ENCODE data around the gene RASAL2.
"Not testable (repeated sequence)": the region's sequence is repeated elsewhere in the genome, so short reads cannot be mapped to it uniquely, and the experiment has no call there.

The RASAL2 gene

DNA sequence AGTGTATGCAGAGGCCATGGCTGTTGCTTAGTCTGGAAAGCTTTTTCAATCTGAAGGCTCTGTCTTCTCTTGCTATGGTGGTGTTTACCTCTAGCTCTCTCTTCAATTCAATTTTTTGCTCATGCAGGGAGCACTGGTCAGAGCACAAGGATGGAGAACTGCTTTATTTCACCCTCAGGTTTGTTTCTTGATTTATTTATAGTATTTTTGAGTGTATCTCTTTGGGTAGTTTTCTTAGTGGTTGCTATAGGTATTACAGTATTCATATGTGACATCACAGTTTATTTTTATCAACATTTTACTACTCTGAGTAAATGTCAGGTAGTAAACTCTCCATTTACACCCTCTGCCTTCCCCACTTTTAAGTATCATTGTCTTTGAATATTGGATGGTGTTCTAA lies 147.9 kb downstream of the RASAL2 start:
- no peak for DNase-seq

DNA sequence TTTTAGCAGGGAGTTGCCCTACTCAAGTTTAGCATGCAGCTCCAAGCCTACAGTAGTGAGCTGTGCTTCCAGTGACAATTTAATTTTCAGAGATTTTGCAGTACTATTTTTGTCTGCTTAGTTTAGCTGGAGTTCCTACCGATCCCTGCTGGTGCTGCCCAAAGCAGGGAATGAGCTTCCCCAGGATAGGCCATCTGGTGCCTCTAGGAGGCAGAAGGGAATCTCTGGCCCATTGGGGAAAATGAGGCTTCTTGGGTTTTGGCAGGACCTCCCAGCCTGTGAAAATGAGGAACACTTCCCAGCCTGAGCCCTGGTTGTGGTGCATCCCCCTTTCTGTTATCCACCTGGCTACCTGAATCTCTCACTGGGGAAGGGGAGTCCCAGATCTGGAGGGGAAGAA lies 149.2 kb downstream of the RASAL2 start:
- no peak for DNase-seq

DNA sequence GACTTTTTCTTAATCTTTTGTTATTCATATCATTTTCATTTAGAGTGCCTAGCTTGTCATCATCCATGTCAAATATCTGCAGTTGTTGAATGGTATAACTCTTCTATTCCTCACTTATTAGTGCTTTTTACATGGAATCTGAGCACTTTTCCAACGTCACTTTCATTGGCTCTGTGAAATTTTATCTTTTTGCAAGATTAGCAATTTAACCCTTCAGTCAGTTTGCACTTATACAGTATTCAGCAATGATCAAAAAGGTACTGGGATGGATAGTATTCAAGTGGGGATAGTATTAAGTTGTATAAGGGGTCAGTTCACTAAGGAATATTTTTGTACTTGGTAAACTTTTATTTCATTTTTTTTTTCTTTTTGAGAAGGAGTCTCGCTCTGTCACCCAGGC lies 150.0 kb downstream of the RASAL2 start:
- no peak for DNase-seq

DNA sequence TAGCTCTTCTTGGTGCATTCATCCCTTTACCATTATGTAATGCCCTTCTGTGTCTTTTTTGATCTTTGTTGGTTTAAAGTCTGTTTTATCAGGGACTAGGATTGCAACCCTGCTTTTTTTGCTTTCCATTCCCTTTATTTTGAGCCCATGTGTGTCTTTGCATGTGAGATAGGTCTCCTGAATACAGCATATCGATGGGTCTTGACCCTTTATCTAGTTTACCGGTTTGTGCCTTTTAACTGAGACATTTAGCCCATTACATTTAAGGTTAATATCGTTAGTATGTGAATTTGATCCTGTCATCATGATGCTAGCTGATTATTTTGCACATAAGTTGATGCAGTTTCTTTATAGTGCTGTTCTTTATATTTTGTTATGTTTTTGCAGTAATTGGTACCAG lies 154.4 kb downstream of the RASAL2 start:
- DNase-seq, result not testable (repeated sequence)

DNA sequence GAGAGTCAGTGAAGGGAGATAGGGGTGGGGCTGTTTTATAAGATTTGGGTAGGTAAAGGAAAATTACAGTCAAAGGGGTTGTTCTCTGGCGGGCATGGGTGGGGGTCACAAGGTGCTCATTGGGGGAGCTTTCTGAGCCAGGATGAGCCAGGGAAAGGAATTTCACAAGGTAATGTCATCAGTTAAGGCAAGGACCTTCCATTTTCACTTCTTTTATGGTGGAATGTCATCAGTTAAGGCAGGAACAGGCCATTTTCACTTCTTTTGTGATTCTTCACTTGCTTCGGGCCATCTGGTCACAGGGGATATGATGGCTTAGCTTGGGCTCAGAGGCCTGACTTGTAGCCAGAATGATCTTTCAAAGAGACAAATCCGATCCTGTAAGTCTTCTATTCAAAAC lies 159.7 kb downstream of the RASAL2 start:
- not testable (repeated sequence) for DNase-seq

DNA sequence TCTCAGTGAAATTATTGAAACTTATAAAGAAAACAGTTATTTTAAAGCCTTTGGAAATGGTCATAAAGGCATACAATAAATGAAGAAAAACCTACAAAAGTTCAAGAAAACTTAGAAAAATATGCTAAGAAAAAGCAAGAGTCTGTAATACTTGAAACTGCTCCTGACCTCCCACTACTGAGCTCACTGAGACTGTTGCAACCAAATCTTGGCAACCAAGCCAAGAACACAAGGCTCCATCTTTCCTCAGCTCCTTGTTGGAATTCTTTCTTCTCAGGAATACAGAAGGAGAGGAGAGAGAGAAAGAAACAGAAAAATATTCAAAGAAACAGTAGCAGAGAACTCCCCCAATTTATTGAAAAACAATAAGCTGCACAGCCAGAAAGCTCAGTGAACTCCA lies 160.5 kb downstream of the RASAL2 start:
- no peak for DNase-seq

DNA sequence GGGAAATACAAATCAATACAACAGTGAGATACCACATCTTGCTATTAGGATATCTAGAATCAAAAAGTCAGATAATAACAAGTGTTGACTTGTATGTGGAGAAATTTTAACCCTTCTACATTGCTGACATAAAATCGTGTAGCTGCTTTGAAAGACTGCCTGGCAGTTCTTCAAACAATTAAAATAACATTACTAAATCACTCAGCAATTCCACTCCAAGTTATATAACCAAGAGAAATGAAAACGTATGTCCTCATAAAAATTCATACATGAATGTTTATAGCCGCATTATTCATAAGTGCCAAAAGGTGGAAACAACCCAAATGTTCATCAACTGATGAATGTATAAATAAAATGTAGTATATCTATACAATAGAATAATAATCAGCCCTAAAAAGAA lies 164.6 kb downstream of the RASAL2 start:
- no peak for DNase-seq

DNA sequence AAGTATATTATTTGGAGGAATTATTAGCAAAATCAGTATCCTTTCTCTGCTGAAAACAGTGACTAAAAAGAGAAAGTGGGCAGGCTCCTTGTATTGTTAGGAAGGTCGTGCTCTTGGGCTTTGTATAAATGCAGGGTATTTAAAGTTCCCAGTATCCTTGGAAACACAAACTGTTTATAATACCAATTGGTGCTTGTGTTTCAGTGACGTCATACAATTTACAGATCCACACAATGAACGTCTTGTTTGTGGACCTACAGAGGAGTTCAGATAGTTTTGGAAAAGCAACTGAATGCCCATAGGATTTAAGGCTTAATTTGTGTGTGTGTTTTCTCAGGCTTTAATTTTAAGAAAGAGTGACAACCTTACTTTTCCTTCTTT lies 168.2 kb downstream of the RASAL2 start:
- no peak for DNase-seq

DNA sequence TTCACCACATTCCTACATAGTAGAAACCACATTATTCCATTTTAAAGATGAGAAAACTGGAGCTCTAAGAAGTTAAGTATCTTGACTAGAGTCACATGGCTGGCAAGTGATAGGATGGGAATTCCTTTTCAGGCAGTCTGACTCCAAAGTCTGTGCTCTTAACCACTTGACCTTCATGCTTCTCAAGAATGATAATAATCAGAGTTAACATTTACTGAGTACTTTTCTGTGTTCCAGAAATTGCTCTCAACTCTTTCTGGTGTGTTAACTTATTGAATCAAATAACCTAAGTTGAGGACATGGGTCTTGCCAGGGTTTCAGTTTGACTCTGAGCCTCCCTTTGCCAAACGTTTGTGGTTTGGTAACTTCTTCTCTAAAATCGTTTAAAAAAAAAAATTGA lies 169.4 kb downstream of the RASAL2 start:
- no peak for DNase-seq

DNA sequence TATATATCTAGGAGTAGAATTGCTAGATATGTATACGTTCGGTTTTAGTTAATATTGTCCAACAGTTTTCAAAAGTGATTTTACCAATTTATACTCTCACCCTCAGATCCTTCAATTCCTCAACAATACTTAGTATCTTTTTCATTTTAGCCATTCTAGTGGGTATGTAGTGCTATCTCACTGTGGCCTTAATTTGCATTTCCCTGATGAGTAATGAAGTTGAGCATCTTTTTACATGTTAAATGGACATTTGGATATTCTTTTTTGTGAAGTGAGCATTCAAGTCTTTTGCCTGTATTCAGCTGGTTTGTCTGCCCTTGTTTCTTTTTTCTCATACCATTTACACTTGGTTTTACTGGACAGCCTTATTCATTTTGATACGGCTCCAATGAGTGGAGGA lies 172.2 kb downstream of the RASAL2 start:
- DNase-seq, result no peak

DNA sequence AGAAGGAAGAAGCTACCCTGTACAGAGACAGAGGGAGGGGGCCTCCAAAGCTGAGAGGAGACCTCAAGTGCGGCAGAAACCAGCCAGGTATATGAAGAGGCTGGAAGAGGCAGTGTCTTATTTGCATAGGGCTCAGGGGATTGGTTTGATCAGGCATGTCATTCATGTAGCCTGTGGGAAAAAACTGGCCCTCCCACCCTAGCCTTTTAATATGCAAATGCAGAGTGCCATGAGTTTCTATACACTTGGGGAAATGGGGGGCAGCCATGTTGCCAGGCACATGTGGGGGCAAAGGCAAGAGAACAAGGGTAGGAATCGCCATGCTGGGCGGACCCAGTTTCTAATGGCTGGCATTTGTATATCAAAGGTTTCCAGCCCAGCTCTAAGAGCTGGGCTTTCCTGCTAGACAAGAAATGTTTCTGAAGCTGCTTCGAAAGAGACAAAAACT lies 172.7 kb downstream of the RASAL2 start:
- DNase-seq, result no peak

DNA sequence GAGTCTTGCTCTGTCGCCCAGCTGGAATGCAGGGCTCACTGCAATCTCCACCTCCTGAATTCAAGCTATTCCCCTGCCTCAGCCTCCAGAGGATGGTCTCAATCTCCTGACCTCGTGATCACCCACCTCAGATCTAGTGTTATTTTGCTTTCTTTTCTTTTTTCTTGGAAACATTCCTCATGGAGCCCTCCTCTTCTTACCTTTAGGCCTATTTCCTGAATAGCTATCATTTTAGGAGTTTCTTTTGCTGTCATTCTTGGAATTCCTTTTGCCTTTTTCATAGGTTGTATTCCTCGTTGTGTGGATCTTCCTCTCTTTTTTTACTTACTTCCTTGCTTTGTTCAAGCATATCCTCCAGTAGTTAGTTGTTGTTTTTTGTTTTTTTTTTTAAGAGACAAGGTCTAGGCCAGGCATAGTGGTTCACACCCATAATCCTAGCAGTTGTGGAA lies 173.8 kb downstream of the RASAL2 start:
- no peak for DNase-seq

DNA sequence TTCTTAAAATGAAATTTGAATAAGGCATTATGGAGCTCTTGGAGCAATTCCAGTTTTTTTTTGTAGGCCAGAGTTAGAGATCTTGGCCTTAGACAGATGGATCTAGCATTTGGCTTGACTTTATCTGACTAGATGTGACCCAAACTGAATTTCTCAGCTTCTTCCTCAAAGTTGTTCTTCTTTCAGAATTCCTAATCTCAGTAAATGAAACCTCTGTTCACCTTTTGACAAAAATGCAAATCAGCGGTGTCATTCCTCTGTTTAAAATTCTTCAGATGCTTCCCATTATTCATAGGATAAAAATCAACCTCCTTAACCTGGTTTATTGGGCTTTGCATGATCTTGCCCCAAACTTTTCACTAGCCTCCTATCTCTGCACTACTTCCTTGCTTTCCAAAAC lies 177.6 kb downstream of the RASAL2 start:
- no peak for DNase-seq

DNA sequence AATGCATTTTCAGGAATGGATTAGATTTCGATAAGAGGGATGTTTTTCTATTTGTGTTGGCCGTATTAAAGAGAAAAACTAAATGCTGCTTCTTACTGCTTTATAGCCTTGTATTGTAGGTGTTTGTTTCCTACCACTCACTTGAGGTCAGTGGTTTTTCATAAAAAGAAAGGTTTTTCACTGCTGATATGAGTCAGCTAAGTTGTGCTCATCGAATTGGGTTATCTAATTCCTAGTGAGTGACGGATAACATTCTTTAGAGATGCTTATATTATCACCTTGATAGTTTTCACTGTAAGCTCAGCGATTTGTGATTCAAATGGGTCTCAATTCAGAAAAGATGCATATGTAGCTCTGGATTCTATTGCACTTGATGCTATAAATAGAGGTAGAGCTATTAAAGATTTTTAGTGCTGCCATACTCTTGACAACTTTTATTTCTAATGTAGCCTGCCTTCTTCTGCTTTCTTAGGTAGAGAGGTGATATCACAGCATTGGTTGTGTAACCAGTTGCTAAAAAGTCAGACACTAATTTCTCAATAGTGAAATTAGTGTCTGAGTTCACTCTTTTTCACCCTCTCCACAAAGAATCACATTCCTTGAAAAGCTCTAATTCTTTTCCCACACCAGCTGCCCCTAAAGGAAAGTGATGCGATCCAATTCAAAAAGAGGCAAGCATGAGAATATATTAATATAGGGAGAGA lies 180.0 kb downstream of the RASAL2 start:
- DNase-seq, result no peak

DNA sequence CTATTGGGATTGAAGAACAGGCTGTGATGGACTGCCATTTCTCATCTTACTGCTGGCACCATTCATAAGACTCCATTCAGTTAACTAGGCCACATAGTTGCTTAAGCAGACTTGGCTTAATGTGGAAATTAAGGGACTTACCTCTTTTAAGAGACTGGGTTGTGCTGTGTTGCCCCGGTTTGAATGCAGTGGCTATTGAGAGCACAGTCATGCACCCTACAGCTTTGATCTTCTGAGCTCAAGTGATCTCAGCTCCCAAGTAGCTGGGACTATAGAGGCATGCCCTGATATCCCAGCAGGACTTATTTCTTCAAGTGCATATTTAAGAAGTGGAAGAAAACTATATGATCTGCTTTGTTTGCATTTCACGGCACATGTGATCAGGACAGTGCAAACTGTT lies 181.1 kb downstream of the RASAL2 start:
- DNase-seq, result no peak

DNA sequence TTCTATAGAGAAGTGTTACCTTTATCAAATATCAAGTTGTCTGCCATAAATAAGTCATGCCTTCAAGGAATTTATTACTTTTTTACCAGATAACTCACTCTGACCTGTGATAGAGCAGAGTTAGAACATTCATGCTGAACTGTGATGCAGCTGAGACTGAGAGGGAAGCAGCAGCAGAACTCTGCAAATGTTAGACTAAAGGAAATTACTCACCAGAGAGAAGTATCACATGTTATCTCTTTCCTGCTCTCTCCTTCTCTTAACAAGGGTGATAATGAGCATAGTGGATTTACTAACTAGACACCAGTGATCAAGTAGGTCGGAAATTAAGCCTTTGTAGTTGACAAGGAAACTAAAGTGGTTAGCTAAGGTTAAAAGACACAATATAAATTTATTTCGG lies 181.6 kb downstream of the RASAL2 start:
- no peak for DNase-seq

DNA sequence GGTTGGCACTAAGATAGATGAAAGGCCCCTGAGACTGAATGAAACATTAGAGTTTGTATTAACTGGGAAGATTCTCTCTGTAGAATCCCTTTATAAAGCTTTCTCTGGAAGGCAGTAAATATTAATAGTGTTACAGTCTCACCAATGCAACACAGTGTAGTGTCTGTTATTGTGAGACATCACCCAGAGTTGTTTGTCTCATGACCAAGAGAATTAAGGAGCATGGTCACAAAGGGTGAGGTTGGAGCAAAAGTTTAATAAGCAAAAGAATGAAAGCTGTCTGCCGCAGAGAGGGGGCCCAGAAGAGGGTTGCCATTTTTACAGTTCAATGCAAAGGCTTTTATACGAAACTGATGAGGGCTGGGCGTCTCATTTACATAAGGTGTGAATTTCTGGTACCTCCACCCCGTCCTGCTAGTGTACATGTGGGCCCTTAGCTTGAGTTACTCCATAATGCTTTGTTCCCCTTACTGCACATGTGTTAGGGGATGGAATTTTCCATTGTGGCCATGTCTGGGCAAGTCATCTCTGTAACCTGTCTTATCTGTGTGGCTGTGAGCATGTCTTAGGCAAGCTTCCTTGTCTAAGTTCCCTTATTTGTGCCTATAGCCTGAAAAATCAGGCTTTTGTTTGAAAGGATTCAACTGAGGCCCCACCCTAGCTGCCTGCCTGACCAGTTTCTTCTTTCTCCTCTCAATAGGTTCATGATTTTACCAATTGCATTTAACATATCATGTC lies 184.1 kb downstream of the RASAL2 start:
- DNase-seq, result no peak

DNA sequence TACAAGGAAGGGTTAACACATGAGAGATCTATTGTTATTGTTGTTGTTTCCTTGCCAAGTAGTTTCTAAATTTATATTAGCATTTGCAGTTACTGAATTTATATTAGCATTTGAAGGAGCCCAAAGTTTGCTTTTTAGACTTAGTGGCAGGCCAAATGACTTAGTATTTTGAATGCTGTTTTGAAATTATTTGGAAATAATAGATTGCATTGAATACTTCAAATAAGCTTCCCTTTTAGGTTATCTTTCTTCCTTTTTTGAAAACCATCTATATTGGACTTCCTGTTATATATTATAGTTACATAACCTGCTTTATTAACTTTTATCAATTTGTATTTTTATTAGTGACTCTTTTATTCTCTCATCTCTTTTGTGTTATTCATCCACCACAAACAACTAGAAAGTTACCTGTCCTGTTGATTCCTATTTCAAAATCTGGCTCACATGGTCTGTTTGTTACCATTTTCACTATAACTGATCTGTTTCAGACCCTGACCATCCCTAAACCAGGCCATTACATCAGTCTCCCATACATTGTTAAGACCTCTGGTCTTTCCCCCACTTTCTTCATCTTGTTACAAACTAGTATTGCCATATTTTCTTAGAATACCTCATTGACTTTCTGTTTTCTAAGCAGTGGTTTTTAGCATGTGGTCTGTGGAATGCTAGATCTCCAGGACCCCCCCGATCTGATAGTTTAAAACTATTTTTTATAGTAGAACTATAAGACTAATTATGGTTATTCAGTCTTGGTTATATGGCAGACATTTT lies 185.2 kb downstream of the RASAL2 start:
- no peak for DNase-seq

DNA sequence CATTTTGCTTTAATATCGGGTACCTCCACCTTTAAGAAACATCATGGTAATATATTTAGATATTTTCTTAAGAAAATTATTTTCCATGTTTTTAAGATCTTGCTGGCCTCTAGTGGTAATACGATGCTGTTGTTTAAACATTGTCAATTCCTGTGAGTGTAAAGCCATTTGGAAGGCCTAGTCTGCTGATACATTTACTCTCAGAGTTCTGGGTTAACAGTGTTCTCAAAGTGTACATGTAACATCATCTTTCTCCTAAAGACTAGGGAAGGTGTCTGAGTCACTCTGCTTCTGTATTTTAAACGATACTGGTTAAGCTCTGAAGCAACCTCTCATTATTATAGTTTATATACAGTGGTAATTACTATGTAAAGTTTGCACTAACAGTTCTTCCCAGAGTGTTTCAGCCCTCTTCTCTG lies 189.1 kb downstream of the RASAL2 start:
- no peak for DNase-seq

DNA sequence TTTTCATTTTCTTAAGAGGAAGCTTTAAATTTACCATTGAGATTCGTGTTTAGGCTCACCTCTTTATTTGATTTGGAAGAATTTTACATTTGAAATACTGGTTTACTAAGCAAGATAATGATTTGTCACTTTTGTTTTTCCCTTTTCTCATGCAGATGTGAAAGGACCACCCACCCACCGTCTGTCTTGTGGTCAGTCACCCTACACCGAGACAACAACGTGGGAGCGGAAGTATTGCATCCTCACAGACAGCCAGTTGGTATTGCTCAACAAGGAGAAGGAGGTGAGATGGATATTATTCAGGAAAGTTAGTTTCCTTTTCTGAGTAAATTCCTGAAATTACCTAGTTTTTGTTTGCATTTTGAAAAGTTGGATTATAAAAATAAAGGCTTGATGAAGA lies 189.5 kb downstream of the RASAL2 start:
- DNase-seq, result no peak

DNA sequence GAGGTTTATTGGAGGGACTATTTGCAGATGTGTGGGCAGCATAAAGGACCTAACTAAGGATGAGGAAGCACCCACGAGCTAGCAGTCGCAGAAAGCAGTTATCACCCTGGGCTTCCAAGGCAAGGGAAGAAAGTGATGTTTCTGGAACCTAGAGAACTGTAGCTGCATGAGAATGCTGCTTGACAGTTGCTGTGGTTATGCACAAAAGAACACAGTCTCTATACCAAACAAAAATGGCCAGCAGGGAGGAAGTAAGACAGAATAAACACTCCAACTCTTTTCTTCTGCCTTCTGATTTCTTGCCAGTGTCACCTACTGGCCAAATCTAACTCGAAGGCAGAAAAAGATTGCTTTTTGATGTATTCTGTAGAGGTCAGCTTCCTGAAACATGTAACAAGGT lies 190.2 kb downstream of the RASAL2 start:
- no peak for DNase-seq

DNA sequence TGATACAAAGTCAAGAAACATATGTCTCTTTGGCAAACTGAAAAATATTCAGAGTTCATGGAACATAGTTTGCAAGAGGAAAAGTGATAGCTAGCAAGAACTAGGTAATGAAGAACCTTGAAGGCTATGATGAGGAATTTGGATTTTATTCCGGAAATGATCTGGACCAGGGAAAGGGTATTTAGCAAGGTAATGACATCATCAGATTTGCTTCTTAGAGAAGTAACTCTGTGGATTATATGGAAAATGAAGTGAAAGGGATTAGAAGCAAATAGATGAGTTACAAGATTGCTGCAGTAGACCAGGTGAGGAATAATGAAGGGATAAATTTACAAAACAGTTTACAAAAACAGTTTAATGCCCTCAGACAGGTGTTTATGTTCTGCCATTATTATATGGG lies 197.3 kb downstream of the RASAL2 start:
- DNase-seq, result no peak

DNA sequence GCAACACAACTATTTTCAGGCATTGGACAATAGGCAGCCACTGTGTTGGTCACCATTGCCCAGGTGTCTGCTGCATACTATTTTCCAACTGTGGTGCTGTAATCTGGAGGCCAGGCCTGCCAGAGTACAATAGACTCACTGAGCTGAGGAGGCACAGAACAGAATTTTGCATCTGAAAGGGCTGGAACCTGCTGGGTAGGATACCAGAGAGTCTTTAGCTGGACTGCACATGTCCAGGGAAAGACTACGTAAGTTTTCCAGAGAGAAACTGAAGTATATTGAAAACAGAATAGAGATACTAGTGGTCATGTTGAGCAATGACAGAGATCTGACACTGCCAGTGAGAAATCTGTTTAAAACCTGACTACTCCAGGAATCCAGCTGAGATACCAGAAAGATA lies 200.8 kb downstream of the RASAL2 start:
- DNase-seq, result no peak

DNA sequence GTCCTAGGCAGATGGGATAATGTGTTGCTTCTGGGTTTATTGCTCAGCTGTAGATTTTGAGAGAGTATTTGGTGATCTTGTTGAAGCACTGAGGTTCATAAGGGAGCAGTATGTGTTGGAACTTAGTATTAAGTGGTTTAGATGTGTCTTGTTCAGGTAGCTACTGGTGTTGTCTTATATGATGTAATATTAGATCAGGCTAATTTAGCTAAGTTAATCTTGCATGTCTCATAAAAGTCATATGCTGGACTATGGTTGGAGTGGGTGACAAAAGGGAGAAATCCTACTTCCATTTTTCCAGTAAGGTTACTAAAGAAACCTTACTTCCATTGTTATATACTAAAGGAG lies 206.4 kb downstream of the RASAL2 start:
- DNase-seq, result no peak

Data from NK-92 treated with Interleukin-12 subunit alpha and Interleukin-12 subunit beta, amount 100 ng/mL, for 24 hours (cell line).